CD4-positive, alpha-beta T cell treated with Interleukin-4 for 1 hour (primary cell): ENCODE results near the gene RCCD1.
"Not testable (repeated sequence)": the region's sequence is repeated elsewhere in the genome, so short reads cannot be mapped to it uniquely, and the experiment has no call there.

Experiments used
- DNase-seq, 2 donors: peaks; one replicate each; pipeline ENCODE4 v3.0.0-alpha.2; 2020 to 2022

Gene RCCD1

GRCh38 chr15:90918034-90918788 lies 36.5 kb upstream of the RCCD1 start:
- DNase-seq: no peak

- DNase-seq: no peak
Measured at GRCh38 chr15:90918835-90919234, 35.8 kb upstream of the RCCD1 start.

- DNase-seq: no peak
Measured at GRCh38 chr15:90921887-90922286, 32.8 kb upstream of the RCCD1 start.

- not testable (repeated sequence) for DNase-seq
Measured at GRCh38 chr15:90922712-90923322, 31.9 kb upstream of the RCCD1 start.

GRCh38 chr15:90924375-90924774 lies 30.3 kb upstream of the RCCD1 start:
- DNase-seq: no peak

GRCh38 chr15:90926766-90927165 lies 27.9 kb upstream of the RCCD1 start:
- DNase-seq: not testable (repeated sequence)

GRCh38 chr15:90928106-90928505 lies 26.6 kb upstream of the RCCD1 start:
- DNase-seq: not testable (repeated sequence)

GRCh38 chr15:90929246-90930019 lies 25.3 kb upstream of the RCCD1 start:
- DNase-seq: no peak

- peak in 1 of 2 donors; percentile 4 for DNase-seq
Measured at GRCh38 chr15:90930861-90931574, 23.7 kb upstream of the RCCD1 start.

- no peak for DNase-seq
Measured at GRCh38 chr15:90931575-90931827, 23.2 kb upstream of the RCCD1 start.

- peak; percentile 88 to 89 for DNase-seq
Measured at GRCh38 chr15:90931828-90932659, 22.6 kb upstream of the RCCD1 start, which contains the start of gene HDDC3. HDDC3 (minus strand) TSS chr15:90932549; CDS start chr15:90932540, 9 bp downstream.

- DNase-seq: no peak
Measured at GRCh38 chr15:90932660-90932991, 22.1 kb upstream of the RCCD1 start.

- no peak for DNase-seq
Measured at GRCh38 chr15:90933301-90933700, 21.4 kb upstream of the RCCD1 start.

- peak; percentile 88 to 89 for DNase-seq
Measured at GRCh38 chr15:90934256-90934948, 20.3 kb upstream of the RCCD1 start.

GRCh38 chr15:90934949-90935751 lies 19.5 kb upstream of the RCCD1 start, which contains the start of gene UNC45A:
UNC45A (plus strand) TSS chr15:90935285; CDS start chr15:90935325, 40 bp downstream.
- peak; percentile 93 to 95 for DNase-seq

- no peak for DNase-seq
Measured at GRCh38 chr15:90936823-90937222, 17.9 kb upstream of the RCCD1 start.

GRCh38 chr15:90938261-90938660 lies 16.4 kb upstream of the RCCD1 start:
- no peak for DNase-seq

- DNase-seq: no peak
Measured at GRCh38 chr15:90939756-90940155, 14.9 kb upstream of the RCCD1 start.

- DNase-seq: no peak
Measured at GRCh38 chr15:90941038-90941437, 13.6 kb upstream of the RCCD1 start.

- no peak for DNase-seq
Measured at GRCh38 chr15:90942354-90943120, 12.1 kb upstream of the RCCD1 start.
